Fibroblast of skin of right biceps (primary cell): ENCODE data around the gene AGBL3.

ENCODE experiments used
- DNase-seq: peaks from one replicate; pipeline ENCODE4 v3.0.0-alpha.2; 2013

AGBL3 gene

DNA sequence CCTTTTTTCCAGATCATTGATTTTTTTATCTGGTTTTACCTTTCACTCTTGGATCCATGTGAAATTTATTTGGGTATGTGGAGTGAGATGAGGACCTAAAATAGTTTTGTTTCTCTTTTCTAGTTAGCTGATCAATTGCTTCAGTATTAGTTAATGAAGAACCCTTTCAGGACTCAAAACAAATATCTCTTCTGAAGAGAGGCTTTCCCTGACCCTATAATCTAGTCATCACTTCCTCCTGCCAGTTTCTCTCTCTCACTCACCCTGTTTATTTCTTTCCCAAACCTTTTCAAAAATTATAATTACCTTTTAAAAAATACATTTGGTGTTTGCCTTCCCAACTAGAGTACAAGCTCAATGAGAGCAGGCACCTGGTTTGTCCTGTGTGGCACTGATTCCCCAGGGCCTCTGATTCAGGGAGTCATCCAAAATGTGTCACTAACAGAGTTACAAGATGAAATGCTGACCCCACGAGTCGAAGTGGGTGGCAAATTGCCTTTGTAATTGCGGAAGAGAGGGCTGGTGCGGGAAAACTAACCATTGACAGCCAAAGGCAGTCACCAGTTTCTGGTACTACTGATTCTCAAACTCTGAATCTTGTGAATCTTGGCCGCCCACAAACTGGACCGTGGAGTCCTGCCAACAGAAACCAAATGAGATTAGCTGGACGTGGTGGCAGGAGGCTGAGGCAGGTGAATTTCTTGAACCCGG is 163.9 kb downstream of the AGBL3 start:
- no peak for DNase-seq

DNA sequence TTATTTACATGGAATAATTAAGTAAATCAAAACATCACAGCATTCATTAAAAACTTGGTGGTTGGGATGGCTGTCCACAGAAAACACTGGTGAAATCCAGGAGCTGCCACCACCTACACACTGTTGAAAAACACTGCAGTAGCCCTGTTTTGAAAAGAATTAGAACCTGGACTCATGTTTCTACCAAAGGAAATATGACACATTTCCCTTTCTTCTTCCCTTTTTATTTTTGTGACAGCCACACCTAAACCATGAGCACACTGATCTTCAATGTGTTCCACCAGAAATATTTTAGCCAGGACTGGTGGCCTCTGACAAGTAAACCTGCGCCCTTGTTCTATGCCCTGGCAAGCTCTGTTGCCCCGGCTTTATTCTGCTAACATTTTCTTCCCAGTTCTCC is 164.8 kb downstream of the AGBL3 start:
- no peak for DNase-seq

DNA sequence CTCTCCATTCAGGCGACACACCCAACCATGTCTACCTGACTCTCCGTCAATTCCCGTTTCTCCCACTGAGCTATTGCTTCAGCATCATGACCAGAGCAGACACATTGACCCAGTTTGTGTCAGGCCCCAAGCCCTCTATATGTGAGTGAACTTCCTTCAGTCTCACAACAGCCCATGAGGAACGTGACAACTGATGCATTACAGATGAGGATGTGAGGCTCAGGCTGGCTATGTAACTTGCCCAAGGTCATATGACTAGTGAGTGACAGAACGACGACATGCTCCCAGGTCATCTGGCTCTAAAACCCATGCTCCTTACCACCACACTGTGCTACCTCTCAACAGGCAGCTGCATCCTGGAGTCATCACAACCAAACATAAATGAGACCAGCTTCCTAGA is 165.2 kb downstream of the AGBL3 start:
- DNase-seq, result no peak

DNA sequence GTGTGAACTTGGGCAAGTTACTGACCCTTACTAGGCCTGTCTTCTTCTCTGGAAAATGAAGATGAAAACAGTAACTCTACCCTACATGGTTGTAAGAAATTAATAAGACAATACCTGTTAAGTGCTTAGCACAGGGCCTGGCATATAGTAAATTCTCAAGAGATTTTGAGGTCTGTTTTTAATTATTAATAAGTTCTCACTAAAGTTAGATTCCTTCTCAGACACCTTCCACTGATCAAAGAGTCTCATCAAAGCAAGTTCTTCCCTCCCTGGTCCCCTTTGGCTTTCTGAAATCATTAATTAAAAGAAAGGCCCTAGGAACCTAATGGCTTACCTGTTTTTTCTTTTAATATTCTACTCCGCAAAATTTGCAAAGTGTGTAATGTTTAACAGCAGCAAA is 166.1 kb downstream of the AGBL3 start:
- DNase-seq, result no peak

DNA sequence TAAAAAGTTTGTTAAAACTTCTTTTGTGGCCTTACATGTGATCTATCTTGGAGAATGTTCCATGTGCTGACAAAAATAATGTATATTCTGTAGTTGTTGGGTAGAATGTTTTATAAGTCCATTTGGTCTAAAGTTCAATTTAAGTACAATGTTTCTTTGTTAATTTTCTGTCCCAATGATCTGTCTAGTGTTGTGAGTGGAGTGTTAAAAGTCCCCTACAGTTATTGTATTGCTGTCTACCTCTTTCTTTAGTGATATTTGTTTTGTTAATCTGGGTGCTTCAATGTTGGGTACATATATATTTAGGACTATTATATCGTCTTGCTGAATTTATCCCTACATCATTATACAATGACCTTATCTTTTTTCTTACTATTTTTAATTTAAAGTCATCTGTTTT is 168.4 kb downstream of the AGBL3 start:
- DNase-seq, result no peak

DNA sequence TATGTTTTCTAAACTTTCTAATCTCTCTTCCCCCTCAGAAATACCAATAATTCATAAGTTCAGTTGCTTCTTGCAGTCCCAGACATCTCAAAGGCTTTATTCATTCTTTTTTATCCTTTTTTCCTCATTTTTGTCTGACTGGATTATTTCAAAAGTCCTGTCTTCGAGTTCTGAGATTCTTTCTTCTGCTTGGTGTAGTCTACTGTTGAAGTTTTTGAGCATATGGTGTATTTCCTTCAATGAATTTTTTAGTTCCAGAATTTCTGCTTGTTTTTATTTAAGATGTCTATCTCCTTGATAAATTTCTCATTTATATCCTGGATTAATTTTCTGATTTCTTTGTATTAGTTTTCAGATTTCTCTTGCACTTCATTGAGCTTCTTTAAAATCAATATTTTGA is 170.0 kb downstream of the AGBL3 start:
- DNase-seq, result no peak

DNA sequence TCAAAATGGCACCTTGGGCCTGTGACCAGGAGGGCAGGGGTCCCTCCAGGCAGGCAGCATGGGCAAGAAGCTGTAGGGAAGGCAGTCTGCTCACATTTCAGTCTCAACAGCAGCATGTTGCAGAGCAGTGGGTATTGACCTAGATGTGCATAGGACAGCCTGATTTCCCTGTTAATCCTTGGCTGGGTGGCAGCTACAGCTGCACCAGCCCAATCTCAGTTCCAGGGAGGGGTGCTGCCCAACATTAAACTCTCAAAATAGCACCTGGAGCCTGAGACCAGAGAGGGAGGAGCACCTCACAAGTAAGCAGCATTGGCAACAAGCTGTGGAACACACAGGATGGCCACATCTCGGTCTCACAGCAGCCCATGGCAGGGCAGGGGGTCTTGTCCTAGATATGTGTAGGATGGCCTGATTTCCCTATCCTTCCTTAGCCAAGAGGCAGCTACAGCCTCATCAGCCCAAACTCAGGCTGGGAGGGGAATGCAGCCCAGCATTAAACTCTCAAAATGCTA is 171.9 kb downstream of the AGBL3 start:
- no peak for DNase-seq

DNA sequence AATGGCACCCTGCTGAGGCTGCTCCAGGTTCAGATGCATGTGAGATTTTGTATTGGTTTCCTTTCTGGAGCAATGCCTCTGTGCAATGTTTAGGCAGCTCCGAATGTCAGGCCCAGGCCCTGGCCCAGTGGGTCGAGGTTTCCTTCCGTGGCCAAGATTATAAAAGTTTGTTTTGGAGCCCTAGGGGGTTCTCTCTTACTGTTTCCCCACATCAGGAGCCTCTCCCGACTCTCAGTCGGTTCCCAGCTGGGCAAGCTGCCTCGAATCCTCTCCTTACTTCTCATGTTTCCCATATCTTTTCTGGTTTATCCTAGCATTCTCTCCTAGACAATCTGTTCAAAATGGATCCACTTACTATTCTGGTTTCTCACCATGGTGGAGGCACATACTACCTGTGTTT is 172.6 kb downstream of the AGBL3 start:
- no peak for DNase-seq

DNA sequence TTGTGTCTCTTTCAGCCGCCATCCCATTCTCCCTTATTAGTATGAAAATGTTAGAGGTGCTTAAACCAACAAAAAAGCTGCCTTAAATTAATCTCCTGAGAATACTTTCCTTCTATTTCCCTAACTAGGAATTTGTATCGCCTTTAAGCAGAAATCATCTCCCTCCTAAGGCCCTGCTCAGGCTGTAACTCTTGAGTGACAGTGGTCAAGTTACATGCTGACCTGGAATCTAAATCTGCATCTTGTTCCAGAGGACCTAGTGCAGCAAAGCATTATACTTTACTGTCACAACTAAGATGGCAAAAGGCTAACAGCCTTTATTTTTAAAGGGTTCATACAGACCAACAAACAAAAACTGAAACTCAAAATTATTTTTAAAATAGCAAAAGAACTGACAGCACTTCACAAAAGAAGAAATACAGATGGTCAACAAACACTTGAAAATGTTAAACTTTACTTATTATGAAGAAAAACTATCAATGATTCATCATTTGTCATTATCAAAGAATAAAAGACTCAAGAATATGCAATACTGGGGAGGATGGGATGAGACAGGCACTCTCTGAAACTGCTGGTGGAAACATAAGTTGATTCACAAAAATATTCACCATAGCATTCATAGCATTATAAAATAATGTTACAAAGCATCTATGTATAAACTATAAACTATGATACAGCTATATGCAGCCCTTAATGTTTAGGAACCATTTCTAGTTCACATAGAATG is 173.2 kb downstream of the AGBL3 start:
- no peak for DNase-seq

DNA sequence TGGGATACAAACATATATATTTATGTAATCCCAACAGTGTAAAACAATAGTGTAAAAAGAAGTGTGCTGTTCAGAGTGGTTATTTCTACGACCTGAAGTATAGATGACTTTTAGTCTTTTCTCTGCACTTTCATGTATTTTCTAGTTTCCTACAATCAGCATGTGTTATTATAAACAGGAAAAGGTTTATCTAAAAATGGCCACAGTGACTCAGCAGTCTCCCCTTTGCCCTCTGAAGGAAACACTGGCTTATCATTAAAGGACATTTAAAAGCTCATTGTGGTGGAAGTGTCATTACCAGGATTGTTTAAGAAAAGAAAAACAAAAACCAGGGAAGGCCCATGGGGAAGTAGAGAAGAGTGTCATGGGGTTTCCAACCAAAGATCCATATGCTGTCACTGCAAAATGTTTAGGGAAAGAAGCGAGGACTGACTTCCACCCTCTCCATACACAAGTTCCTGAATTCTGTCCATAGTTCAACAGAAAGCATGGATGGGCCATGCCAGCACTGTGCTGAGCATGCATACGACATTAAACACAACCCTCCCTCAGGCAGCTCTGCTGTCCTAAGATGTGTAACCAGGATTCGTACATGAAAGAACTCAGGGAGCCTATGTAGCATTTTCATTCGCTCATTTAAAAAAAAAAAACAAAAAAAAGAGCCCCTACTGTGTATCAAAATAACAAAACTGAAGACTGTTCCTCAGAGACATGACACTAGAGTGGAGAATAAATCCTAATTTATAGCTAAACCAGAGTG is 174.0 kb downstream of the AGBL3 start:
- peak; percentile 18 for DNase-seq

DNA sequence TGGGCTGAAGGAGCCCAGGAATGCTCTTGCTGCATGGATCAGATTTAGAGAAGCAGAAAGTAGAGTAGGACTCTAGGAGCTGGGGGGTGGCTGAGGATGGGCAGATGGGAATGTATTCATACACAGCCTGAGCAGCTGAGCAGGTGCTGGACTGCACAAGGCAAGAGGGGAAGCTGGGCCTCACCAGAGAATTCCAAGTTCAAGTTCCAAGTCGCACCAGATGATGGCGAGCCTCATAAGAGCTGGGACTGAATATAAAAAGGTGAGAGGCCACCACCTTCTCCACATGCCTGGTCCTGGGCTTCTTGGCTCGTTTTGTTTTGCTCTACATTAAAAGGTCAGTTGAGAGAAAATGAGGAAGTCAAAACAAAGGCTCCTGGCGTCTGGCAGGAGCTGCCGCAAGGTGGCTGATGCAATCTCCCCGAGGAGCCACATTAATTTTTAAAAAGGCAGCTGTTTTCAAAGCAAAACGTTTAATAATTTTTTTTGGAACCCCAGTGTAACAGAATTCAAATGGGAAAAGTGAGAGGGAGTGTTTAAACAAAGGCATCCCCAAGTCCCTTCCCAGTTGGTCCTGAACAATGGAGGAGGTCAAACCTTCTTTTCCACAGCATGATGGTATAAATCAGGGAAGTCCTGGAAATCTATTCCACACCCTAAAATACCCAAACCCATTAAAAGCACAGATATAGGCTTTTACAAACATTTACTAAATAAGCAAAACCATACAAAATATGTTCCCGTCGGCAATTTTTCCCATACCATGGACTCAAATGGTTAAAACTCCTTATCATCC is 174.7 kb downstream of the AGBL3 start:
- no peak for DNase-seq

DNA sequence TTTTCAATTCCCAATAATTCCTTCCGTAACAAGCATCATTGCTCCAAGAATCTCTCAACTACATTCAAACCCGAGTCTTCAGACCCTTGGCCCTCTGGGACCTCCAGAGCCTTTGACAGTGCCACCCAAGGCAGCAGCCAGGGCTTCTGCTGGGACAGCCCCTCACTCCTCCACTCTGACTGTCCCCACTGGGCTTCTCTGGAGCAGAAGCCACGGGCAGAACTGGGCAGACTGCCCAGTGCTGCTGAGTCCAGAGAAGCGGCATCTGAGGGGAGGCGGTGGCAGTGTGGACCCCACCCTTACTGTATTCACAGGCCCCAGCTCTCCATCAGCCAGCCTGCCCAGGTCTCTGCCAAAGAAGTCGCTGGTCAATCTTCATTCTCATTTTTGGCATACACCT is 175.4 kb downstream of the AGBL3 start:
- DNase-seq, result no peak

DNA sequence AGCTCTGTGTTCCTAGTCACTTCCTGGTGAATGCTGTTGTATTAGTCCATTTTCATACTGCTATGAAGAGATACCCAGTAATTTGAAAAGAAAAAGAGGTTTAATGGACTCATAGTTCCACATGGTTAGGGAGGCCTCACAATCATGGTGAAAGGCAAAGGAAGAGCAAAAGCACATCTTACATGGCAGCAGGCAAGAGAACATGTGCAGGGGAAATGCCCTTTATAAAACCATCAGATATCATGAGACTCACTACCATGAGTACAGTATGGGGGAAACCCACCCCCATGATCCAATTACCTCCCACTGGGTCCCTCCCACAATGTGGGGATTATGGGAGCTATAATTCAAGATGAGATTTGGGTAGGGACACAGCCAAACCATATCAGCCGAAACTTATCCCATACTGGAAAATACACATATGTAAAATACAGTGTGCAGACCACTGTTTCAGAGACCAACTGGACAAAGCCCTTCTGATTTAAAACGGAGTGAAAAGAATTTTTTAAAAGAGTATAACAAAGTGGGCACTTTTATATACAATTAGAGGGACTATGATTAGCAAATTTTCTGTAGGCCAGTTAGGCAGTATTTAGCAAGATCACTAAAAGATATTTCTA is 176.2 kb downstream of the AGBL3 start:
- DNase-seq, result no peak

DNA sequence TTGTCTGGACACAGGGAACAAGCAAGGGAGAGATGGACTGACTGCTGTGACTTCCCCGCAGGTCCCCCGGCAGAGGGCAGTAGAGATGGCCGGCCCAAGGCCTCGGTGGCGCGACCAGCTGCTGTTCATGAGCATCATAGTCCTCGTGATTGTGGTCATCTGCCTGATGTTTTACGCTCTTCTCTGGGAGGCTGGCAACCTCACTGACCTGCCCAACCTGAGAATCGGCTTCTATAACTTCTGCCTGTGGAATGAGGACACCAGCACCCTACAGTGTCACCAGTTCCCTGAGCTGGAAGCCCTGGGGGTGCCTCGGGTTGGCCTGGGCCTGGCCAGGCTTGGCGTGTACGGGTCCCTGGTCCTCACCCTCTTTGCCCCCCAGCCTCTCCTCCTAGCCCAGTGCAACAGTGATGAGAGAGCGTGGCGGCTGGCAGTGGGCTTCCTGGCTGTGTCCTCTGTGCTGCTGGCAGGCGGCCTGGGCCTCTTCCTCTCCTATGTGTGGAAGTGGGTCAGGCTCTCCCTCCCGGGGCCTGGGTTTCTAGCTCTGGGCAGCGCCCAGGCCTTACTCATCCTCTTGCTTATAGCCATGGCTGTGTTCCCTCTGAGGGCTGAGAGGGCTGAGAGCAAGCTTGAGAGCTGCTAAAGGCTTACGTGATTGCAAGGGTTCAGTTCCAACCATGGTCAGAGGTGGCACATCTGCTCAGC is 178.2 kb downstream of the AGBL3 start:
- no peak for DNase-seq

DNA sequence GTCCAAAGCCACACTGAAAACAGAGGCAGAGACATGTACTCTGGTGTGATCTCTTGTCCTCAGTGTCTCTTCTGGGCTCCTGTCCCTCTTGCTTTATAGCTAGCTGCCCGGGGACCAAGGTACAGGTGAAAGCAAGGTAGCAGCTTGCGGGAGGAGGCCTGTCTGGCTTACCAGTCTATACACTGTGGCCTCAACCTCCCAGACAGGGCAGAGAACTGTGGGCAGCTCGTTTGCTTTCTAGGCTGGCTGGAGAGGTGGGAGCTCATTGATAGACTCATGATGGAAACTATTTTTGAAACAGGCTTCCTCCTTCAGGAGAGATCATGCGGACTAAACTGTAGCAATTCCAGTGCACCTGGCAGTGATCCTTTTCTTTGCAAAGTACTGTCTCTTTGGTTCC is 179.6 kb downstream of the AGBL3 start:
- no peak for DNase-seq

DNA sequence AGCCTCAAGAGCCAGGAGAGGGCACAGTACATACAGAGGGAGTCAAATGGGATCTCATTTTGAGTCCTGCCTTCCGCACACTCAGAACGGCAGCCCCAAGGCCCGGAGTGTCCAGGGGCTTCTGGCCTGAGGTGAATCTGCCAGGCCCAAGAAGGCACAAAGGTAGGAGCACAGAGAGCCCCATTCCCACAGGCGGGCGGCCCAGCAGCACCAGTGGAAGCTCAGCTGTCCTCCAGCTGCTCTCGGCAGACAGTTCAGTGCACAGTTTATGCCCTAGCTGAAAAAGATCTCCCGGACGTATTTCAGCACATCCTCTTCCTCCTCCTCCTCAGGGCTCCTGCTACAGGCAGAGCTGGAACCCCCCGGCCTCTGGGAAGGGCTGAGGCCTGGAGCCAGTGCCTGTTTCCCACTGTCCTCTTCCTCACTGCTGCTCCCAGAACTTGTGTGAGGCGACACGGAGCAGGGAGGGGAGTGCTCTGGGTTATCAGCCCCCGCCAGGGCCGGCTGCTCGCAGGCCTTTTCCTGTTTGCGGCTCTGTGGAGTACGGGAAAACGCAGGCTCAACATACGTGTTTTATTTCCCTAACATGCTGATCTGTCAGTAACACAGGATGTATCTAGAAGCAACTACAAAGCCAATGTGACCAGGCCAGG is 180.2 kb downstream of the AGBL3 start:
- DNase-seq, result no peak

DNA sequence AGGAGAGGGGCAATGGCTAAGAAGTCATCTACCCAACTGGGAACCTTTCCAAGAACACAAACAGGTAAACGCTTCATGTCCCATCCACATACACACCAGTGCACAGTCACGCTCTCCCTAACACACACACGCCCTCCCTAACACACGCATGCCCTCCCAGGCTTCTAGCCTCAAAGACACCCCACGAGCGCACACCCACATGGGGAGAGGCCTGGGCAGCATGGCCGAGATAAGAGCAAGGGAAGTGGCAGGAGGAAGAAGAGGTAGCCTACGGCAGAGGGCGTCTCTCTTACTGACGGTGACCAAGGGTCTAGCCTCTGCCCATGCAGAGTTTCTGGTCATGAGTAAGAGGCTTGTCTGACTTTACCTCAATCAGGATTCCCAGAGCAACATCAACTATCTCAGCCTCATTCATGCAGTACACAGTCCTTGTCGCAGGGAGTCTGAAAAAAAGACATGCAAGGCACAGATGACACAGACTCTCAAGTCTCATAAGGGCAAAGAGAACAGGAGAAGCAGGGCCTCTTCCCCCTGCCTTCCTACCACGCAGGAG is 181.1 kb downstream of the AGBL3 start:
- no peak for DNase-seq

DNA sequence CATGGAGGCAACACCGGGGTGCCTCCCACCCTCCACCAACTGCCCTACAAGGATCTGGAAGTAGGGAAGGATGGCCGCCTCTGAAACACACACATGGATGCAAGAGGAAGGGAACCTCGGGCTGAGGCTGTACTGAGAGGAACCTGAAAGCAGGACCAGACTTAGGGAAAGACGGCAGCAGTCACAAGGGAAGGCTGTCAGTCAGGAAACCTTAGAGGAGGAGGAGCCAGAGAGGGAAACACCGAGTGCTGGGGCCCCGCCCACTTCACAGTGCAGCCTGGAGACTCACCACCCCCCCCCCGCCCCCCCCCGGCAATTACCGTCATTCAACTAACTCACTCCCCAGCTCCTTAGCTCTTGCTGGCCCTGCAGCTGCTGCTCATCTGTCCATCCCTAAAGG is 181.7 kb downstream of the AGBL3 start:
- DNase-seq, result no peak

DNA sequence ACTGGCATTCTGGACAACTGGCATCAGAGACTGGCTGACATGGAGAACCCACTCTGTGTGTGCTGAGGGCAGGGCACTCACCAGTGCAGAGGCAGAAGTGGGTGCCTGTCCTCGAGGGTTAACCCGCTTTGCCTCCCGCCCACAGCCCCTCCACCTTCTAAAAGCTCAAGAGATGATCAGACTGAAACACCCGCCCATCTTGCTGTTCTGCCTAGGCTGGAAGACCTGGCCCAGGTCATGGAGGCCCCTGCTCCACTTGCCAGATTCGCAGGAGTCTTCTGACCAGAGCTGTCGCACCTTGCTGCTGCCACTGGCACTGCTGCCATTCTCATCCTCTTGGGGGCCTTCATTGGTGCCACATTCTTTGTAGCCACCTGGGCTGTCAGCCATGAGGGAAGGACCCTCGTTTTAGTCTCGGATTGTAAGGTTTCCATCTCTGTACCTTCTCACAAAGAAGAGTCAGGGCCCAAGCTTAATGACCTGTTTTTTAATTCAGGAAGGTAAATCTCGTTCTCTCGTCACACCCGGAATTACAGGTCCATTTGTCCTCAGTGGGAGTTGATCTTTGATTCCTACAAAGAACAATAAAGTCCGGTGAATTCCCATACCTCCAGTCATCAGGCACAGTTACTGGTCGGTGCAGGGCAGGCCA is 182.3 kb downstream of the AGBL3 start:
- DNase-seq, result no peak
